ENCODE data around the gene ANKRD36C.
A peak's percentile ranks its signal among the peaks of the same experiment; 100 is the strongest.
"Not testable (repeated sequence)": the region's sequence is repeated elsewhere in the genome, so short reads cannot be mapped to it uniquely, and the experiment has no call there.

ANKRD36C gene

DNA sequence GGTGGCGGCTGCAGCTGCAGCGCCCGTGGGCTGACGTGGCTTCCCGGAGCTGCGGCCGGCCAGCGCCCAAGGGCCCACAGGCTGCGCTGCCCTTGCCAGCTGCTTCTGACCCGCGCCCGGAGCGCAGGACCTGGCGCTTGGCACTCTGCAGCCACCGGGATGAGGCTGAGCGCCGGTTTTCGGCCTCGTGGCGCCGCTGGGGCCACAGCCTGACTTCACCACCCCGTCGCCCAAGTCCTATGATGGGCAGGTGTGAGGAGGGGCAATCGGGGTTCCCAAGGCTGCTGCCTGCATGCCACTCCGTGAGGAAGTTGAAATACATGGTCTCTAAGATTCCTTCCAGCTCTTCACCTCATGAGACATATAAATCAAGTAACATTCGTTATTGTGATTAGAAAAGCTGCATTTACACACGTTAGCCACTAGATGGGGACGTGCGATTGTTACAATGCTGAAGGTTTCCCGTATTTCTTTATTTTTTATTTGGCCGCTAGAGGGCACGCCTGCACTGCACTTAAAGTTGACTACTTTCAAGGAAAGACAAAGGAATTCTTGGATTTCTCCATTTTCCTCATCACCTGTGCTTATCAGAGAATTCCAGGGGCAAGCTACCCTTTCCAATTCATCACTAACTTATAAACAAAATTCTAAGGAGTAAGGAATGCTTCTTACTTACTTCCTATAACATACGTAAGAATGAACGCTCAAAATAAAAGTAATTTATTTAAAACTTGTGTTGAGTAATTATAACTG lies 1.1 kb upstream of the ANKRD36C start:
- H3K9me3 ChIP-seq; H3K36me3 ChIP-seq; H3K4me1 ChIP-seq (ENCODE audit: control insufficient read depth in 1 of 2, insufficient read depth in 1 of 2, low read depth in 1 of 2, low read length in 1 of 2): not testable (repeated sequence)
- TF ChIP-seq, protein P1, sequence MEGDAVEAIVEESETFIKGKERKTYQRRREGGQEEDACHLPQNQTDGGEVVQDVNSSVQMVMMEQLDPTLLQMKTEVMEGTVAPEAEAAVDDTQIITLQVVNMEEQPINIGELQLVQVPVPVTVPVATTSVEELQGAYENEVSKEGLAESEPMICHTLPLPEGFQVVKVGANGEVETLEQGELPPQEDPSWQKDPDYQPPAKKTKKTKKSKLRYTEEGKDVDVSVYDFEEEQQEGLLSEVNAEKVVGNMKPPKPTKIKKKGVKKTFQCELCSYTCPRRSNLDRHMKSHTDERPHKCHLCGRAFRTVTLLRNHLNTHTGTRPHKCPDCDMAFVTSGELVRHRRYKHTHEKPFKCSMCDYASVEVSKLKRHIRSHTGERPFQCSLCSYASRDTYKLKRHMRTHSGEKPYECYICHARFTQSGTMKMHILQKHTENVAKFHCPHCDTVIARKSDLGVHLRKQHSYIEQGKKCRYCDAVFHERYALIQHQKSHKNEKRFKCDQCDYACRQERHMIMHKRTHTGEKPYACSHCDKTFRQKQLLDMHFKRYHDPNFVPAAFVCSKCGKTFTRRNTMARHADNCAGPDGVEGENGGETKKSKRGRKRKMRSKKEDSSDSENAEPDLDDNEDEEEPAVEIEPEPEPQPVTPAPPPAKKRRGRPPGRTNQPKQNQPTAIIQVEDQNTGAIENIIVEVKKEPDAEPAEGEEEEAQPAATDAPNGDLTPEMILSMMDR (IDR thresholded peaks at IDR 0.05) = peak; percentile 88
- peak overlapping the region; percentile 70 to 84 for H3K4me3 ChIP-seq (ENCODE audit: low read depth in 1 of 2, low read length in 1 of 2)
- H3K27ac ChIP-seq = peak overlapping the region; percentile 66
- peaks cover 12% of the 10 kb centered on the region for H3K27me3 ChIP-seq

DNA sequence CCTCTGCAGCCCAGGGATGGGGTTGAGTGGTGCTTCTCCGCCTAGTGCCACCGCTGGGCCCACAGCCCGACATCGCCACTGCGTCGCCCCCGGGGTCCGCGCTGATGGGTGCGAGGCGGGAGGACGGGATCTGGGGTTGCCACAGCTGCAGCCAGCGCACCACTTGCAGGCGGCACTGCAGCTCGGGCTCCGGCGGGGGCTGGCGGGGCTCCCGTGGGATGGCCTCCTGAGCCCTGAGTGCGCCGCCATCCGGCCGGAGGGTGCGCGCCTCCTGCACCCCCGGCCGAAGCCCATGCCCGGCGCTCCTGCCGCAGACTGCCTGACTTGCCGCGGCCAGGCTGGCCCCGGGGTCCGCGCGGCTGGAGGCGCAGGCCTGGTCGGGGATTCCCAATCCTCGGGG lies 478 bp upstream of the ANKRD36C start:
- H3K9me3 ChIP-seq; H3K4me1 ChIP-seq (ENCODE audit: control insufficient read depth in 1 of 2, insufficient read depth in 1 of 2, low read depth in 1 of 2, low read length in 1 of 2); H3K36me3 ChIP-seq: not testable (repeated sequence)
- Histone ChIP-seq H3K4me3 (ENCODE audit: low read depth in 1 of 2, low read length in 1 of 2) (peak overlapping the region; percentile 70 to 84), H3K27me3 (peaks cover 12% of the 10 kb centered on the region), H3K27ac (peak overlapping the region; percentile 66)

DNA sequence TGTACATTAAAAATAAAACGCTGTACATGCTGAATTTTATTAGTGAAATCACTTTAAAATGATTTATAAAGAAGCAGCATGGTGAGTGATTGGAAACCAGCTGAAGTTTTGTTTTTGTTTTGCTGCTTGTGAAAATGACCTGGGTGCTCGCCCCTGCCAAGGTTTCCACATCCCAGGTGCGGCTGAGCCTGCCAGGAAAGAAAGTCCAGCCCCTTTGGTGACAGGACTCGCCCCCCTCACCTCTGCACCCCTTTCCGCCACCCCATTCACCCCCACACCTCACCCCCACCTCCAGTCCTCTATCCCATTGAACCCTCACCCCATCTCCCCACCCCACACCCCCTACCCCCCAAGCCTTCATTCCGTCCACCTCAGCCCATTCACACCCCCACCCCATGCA lies 740 bp downstream of the ANKRD36C start:
- not testable (repeated sequence) for H3K36me3 ChIP-seq; H3K9me3 ChIP-seq; H3K27ac ChIP-seq; H3K4me3 ChIP-seq (ENCODE audit: low read depth in 1 of 2, low read length in 1 of 2); H3K4me1 ChIP-seq (ENCODE audit: control insufficient read depth in 1 of 2, insufficient read depth in 1 of 2, low read depth in 1 of 2, low read length in 1 of 2)
- H3K27me3 ChIP-seq = peaks cover 12% of the 10 kb centered on the region

DNA sequence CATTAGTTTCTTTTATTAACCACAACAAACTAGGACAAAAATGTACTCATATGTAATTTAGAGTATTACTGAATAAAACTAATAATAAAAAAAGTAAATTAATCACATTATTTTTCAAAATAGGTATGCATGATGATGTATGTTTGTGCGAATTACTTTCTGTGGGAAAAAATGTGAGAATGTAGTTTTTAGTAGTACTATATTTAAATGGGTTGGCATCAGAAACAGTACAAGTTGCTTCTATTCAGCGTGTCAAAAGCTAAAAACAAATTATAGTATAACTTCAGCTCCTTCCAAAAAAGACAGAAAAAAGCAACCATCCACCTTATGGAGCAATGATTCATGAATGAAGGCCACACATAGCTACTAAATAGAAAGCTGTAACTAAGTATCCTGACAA lies 40.0 kb downstream of the ANKRD36C start:
- not testable (repeated sequence) for H3K4me1 ChIP-seq (ENCODE audit: control insufficient read depth in 1 of 2, insufficient read depth in 1 of 2, low read depth in 1 of 2, low read length in 1 of 2); H3K27ac ChIP-seq; H3K9me3 ChIP-seq; H3K27me3 ChIP-seq; H3K4me3 ChIP-seq (ENCODE audit: low read depth in 1 of 2, low read length in 1 of 2)
- H3K36me3 ChIP-seq = peaks cover 14% of the 10 kb centered on the region

DNA sequence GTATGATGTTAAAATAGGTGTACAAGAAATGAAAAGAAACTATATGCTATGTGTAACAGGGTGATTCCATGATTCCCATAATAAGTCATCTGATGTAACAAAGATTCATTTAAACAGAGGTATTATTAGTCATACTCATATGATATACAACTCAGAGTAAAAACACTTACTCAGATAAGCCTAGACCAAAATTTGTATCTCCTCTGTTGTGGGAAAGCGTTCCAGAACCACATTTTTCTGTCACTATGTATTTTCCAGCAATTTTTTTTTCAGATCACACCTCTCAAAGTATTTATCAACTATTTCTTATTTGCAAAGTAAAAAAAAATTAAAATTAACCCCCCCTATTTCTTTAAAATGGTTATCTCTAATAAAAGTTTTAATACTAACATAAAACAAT lies 43.6 kb downstream of the ANKRD36C start:
- H3K36me3 ChIP-seq; H3K4me3 ChIP-seq (ENCODE audit: low read depth in 1 of 2, low read length in 1 of 2); H3K4me1 ChIP-seq (ENCODE audit: control insufficient read depth in 1 of 2, insufficient read depth in 1 of 2, low read depth in 1 of 2, low read length in 1 of 2); H3K27ac ChIP-seq; H3K27me3 ChIP-seq; H3K9me3 ChIP-seq: not testable (repeated sequence)

DNA sequence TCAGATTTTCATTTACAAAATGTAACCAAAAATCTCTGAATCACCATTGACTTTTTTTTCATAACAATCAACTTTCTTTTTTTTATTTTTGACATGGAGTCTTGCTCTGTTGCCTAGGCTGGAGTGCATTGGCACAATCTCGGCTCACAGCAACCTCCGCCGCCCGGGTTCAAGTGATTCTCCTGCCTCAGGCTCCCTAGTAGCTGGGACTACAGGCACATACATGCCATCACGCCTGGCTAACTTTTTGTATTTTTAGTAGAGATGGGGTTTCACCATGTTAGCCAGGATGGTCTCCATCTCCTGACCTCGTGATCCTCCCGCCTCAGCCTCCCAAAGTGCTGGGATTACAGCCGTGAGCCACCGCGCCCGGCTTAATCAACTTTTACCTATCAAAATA lies 51.7 kb downstream of the ANKRD36C start:
- H3K36me3 ChIP-seq; H3K4me1 ChIP-seq (ENCODE audit: control insufficient read depth in 1 of 2, insufficient read depth in 1 of 2, low read depth in 1 of 2, low read length in 1 of 2); H3K4me3 ChIP-seq (ENCODE audit: low read depth in 1 of 2, low read length in 1 of 2); H3K27me3 ChIP-seq; H3K27ac ChIP-seq; H3K9me3 ChIP-seq: not testable (repeated sequence)

DNA sequence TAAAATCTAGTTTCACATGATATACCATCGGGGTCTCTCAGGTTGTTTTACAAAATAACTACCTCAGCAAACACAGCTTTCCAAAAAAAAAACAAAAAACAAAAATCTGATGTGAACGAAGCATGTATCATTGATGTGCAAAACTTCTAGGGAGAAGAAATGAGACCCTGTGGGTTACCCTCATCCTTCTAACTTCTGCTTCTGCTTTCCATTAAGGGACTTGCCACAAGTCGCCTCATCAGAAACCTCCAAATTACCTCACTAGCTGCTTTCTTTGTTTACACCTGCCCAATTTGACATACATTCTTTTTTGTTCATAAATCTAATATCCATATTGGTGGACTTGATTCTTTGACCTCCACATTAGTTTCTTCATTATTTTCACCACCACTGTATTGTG lies 60.9 kb downstream of the ANKRD36C start:
- not testable (repeated sequence) for H3K27me3 ChIP-seq; H3K36me3 ChIP-seq; H3K27ac ChIP-seq; H3K4me3 ChIP-seq (ENCODE audit: low read depth in 1 of 2, low read length in 1 of 2); H3K9me3 ChIP-seq
- H3K4me1 ChIP-seq (ENCODE audit: control insufficient read depth in 1 of 2, insufficient read depth in 1 of 2, low read depth in 1 of 2, low read length in 1 of 2) = peaks cover 11 to 23% of the 10 kb centered on the region in 2 experiments

DNA sequence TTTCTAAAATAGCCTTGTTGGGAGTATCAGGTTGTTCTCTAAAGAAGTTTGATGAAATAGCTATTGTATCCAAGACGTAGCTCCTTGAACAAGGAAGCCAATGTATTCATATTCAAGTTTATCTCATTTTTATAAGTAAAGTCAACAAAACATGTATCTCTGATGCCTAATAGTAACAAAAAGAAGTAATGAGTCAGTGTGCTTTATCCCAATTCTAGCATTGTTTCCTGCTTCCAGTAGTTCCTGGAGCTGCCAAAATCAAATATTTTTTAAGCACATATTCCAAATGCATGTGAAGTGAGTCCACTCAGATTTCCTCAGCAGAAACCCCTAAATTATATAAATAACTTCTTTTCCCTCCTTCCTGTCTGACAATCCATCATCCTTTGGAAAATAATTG lies 74.6 kb downstream of the ANKRD36C start:
- H3K36me3 ChIP-seq; H3K27ac ChIP-seq; H3K4me1 ChIP-seq (ENCODE audit: control insufficient read depth in 1 of 2, insufficient read depth in 1 of 2, low read depth in 1 of 2, low read length in 1 of 2); H3K27me3 ChIP-seq; H3K4me3 ChIP-seq (ENCODE audit: low read depth in 1 of 2, low read length in 1 of 2); H3K9me3 ChIP-seq: not testable (repeated sequence)

DNA sequence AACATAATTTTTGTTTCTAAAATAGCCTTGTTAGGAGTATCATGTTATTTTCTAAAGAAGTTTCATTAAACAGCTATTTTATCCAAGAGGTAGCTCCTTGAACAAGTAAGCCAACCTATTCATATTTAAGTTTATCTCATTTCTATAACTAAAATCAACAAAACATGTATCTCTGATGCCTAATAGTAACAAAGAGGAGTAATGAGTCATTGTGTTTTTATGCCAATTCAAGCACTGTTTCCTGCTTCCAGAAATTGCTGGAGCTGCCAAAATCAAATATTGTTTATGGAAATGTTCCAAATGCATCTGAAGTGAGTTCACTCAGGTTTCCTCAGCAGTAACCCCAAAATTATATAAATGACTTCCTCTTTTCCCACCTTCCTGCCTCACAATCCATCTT lies 76.5 kb downstream of the ANKRD36C start:
- H3K27me3 ChIP-seq; H3K27ac ChIP-seq; H3K4me3 ChIP-seq (ENCODE audit: low read depth in 1 of 2, low read length in 1 of 2); H3K4me1 ChIP-seq (ENCODE audit: control insufficient read depth in 1 of 2, insufficient read depth in 1 of 2, low read depth in 1 of 2, low read length in 1 of 2); H3K36me3 ChIP-seq; H3K9me3 ChIP-seq: not testable (repeated sequence)

DNA sequence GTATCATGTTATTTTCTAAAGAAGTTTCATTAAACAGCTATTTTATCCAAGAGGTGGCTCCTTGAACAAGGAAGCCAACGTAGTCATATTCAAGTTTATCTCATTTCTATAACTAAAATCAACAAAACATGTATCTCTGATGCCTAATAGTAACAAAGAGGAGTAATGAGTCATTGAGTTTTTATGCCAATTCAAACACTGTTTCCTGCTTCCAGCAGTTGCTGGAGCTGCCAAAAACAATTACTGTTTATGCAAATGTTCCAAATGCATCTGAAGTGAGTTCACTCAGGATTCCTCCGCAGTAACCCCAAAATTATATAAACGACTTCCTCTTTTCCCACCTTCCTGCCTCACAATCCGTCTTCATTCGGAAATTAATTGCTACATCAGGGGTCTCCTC lies 80.2 kb downstream of the ANKRD36C start:
- H3K4me1 ChIP-seq (ENCODE audit: control insufficient read depth in 1 of 2, insufficient read depth in 1 of 2, low read depth in 1 of 2, low read length in 1 of 2); H3K27me3 ChIP-seq; H3K36me3 ChIP-seq; H3K9me3 ChIP-seq; H3K4me3 ChIP-seq (ENCODE audit: low read depth in 1 of 2, low read length in 1 of 2); H3K27ac ChIP-seq: not testable (repeated sequence)

DNA sequence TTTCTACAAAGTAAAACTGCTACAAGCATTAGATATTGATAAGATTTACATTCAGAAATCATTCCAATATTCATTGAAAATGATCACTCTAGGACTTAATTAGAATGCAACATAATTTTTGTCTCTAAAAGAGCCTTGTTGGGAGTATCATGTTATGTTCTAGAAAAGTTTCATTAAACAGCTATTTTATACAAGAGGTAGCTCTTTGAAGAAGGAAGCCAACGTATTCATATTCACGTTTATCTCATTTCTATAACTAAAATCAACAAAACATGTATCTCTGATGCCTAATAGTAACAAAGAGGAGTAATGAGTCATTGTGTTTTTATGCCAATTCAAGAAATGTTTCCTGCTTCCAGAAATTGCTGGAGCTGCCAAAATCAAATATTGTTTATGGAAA lies 97.2 kb downstream of the ANKRD36C start:
- H3K4me3 ChIP-seq (ENCODE audit: low read depth in 1 of 2, low read length in 1 of 2); H3K4me1 ChIP-seq (ENCODE audit: control insufficient read depth in 1 of 2, insufficient read depth in 1 of 2, low read depth in 1 of 2, low read length in 1 of 2); H3K27ac ChIP-seq; H3K9me3 ChIP-seq; H3K27me3 ChIP-seq: not testable (repeated sequence)
- peaks cover 16% of the 10 kb centered on the region for H3K36me3 ChIP-seq

DNA sequence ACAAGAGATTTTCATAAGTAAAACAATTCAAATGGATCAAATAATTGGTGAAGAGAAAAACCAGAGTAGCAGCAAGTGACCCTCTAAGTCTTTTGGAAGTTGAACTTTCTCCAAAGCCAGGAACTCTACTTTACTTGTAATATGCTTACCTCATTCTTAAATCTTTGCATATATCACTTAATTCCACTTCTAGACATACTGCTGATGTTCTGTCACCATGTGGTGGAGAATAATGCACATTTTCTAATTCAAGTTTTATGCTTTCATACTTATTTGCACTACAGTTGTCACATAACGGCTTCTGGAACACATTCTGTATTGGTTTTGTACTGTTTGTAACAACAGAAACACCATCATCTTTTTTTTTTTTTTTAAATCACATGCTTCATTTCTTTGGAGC lies 123.7 kb downstream of the ANKRD36C start:
- H3K9me3 ChIP-seq; H3K4me1 ChIP-seq (ENCODE audit: control insufficient read depth in 1 of 2, insufficient read depth in 1 of 2, low read depth in 1 of 2, low read length in 1 of 2); H3K27me3 ChIP-seq; H3K4me3 ChIP-seq (ENCODE audit: low read depth in 1 of 2, low read length in 1 of 2); H3K36me3 ChIP-seq; H3K27ac ChIP-seq: not testable (repeated sequence)

DNA sequence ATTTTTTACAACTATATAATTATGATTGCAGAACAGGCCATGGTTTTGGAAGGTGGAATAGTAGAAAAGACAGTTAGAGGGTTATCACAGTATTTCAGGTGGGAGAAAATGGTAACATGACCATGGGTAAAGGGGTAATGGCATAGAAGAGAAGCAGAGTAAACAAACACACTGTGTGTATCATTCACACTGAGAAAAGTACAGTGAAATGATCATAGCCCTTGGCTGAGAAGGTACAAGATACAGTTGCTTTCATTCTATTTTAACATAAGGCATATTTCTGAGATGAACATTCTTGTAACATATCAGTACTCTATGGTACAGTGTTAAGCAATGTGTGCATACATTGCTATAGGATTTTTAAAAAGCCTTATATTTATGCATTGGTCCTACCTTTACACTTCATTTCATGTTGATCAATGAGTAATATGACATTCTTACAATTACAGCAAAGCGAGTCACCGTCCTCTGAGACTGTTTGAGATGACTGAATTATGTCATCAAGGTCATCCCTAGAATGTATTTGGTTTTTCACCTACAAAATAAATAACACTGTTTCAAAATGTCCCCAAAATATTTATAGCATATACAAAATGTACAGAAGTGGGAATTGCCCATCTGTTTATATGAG lies 124.5 kb downstream of the ANKRD36C start:
- H3K4me3 ChIP-seq (ENCODE audit: low read depth in 1 of 2, low read length in 1 of 2); H3K27me3 ChIP-seq; H3K4me1 ChIP-seq (ENCODE audit: control insufficient read depth in 1 of 2, insufficient read depth in 1 of 2, low read depth in 1 of 2, low read length in 1 of 2); H3K9me3 ChIP-seq; H3K27ac ChIP-seq; H3K36me3 ChIP-seq: not testable (repeated sequence)
